ENCODE results near the gene TMEM208.

Gene TMEM208

GRCh38 chr16:67191995-67192681 lies 34.8 kb upstream of the TMEM208 start, which contains the start of gene E2F4:
Gene E2F4 (plus strand): TSS chr16:67192155. CDS start chr16:67192228, 73 bp downstream.
- DNase-seq = peak; percentile 94

DNA sequence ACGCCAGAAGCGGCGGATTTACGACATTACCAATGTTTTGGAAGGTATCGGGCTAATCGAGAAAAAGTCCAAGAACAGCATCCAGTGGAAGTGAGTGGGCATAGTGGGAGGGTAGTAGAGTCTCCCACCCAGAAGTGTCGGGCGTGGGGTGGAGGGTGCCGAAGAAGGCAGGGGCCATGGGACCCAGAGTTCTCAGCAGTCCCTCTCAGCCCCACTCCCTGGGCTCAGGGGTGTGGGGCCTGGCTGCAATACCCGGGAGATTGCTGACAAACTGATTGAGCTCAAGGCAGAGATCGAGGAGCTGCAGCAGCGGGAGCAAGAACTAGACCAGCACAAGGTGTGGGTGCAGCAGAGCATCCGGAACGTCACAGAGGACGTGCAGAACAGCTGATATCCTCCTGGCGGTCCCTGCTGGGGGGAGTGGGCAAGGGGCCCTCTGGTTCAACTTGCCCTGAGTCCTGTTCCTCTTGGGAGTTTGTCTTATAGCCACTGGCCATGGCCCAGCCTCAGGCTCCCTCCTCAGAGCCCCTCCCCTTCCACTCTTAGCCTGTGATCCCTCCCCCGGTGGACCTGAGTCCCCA lies 34.1 kb upstream of the TMEM208 start:
- DNase-seq = no peak

DNA sequence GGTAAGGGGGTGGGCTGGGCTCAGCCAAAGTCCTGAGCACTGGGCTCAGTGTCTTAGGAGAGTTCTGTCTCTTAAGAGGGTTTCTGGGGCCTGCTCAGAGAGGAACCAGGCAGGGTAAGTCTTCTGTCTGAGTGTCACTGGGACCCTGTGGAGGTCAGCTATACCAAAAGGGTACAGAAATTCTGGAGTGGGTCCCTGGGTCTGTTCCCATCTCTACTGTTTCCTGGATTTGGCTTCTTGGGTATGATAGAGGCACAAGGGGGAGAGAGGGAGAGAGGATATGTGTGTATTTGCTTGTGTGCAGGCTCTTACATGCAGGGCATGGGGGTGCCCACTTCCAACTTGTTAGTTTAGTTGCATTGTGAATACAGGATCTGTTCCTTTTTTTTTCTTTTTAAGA lies 33.4 kb upstream of the TMEM208 start:
- DNase-seq = no peak

DNA sequence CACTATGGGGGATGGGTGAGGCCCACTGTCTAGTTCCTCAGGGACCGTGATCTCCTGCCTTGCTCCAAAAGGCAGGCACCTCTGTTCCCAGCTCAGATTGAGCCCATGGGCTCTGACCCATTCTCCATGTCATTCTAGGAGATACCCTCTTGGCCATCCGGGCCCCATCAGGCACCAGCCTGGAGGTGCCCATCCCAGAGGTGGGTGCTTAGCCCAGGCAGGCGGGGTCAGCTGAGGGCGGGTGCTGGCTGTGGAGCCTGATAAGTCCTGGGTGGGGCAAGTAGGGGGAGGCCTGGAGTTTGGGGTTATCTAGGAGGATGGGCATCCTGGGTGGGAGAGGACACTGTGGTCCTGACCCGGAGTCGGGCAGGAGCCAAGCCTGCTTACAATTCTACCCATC lies 32.7 kb upstream of the TMEM208 start:
- DNase-seq = no peak

DNA sequence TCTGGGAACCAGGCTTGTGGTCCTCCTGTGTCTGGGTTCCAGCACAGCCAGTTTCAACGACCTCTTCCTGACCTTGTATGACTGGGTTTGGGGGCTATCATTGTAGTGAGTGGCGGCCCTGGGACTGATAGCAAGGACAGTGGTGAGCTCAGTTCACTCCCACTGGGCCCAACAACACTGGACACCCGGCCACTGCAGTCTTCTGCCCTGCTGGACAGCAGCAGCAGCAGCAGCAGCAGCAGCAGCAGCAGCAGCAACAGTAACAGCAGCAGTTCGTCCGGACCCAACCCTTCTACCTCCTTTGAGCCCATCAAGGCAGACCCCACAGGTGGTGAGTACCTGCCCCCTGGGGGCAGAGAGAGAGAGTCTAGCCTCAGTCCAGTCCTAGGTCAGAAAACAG lies 31.3 kb upstream of the TMEM208 start:
- no peak for DNase-seq

DNA sequence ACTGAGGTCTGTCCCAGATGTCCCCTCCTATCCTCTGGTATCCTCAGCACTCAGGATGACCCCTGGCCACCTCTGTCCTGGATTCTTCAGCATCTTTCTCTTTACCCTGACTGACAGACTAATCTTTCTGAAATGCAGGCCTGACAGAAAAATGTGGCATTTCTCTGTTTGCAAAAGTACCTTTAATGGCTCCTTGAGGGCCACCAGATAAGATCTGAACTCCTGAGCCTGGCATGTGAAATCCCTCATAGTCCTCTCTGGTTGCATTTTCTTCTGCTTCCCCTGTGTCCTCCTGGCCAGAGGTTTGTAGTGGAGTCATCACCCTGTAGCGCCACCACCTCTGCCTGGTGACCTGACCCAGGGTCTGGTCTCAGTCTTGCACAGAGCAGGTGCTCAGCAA lies 30.0 kb upstream of the TMEM208 start:
- no peak for DNase-seq

GRCh38 chr16:67197704-67198103 lies 29.2 kb upstream of the TMEM208 start:
- DNase-seq = no peak

GRCh38 chr16:67198238-67198734 lies 28.6 kb upstream of the TMEM208 start:
- peak; percentile 25 for DNase-seq

GRCh38 chr16:67199011-67199807 lies 27.7 kb upstream of the TMEM208 start, which contains the start of gene ELMO3:
Gene ELMO3 (plus strand): TSS chr16:67199131. CDS start chr16:67199327, 196 bp downstream.
- DNase-seq = peak; percentile 24

DNA sequence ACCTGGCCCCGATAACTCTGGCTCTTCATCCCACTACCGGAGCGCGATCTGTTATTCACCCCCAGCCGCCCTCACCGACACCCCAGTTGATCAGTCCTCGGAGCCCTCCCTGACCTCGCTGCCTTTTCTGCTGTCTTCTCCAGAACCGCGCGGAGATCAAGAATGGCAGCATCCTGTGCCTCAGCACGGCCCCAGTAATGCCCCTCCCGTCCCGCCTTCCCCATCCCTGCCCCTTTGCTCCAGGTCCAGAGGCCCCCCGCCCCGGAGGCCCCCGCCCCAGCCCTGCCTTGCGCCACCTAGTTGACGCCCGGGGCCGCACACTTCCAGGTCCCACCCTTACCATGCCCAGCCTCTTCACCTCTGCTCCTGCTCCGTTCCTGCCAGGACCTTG lies 27.1 kb upstream of the TMEM208 start:
- no peak for DNase-seq

DNA sequence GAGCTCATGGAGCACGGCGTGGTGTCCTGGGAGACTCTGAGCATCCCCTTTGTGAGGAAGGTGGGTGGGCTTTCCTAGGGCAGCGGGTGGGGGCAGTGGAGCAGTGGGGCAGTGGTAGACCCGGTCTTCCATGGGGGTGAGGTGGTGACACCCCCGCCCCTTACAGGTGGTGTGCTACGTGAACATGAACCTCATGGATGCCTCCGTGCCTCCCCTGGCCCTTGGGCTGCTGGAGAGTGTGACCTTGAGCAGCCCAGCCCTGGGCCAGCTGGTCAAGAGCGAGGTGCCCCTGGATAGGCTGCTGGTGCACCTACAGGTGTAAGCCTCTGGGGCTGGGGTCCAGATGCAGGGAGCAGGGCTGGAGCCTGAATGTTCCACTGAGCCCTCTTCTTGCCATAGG lies 26.4 kb upstream of the TMEM208 start:
- no peak for DNase-seq

DNA sequence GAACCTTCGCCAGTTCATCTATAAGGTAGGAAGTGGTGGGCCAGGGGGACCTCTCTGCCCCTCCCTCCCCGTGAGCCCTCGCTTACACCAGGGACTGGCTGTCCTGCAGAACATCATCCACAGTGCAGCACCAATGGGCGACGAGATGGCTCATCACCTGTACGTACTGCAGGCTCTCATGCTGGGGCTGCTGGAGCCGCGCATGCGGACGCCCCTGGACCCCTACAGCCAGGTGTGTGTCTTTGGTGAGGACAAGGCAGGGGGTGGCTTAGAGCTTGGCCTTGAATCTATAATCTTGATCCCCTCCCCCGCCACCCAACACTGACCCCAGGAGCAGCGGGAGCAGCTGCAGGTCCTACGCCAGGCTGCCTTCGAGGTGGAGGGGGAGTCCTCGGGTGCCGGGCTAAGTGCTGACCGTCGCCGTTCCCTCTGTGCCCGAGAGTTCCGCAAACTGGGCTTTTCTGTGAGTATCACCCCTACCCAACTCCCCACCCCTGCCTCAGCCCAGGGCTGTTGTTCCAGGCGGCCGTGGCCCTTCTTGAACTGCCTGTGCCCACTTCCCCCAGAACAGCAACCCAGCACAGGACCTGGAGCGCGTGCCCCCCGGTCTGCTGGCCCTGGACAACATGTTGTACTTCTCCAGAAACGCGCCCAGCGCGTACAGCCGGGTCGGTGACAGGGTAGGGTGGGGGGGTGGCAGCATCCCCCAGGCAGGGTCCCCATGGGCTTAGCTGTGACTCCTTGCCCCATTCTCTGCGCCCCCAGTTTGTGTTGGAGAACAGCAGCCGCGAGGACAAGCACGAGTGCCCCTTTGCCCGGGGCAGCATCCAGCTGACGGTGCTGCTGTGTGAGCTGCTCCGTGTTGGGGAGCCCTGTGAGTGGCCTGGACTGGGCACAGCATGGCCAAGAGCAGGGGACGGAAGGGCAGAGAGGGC lies 25.3 kb upstream of the TMEM208 start:
- no peak for DNase-seq

- DNase-seq = no peak
Observed at GRCh38 chr16:67202426-67202825, 24.5 kb upstream of the TMEM208 start.

- DNase-seq = no peak
Observed at GRCh38 chr16:67202956-67203493, 23.9 kb upstream of the TMEM208 start.

DNA sequence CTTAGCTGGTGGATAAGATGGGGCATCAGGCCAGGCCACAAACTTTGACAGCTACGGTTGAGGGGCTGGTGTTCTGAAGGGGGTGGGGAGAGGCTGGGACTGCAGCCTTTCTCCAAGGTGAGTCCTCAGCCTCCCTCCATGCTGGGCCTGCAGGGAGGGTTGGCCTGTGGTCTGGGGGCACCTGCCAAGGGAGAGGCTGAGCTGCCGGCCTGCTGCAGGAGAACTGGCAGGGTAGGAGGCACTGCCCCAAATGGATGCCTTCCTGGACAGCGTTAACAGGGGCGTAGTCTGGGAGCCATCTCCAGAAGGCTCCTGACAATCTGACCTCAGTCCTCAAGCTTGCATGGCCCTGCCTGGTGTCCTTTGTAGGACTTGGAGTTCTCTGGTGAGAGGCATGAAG lies 22.9 kb upstream of the TMEM208 start:
- no peak for DNase-seq

- DNase-seq = no peak
Observed at GRCh38 chr16:67206129-67206837, 20.6 kb upstream of the TMEM208 start.

DNA sequence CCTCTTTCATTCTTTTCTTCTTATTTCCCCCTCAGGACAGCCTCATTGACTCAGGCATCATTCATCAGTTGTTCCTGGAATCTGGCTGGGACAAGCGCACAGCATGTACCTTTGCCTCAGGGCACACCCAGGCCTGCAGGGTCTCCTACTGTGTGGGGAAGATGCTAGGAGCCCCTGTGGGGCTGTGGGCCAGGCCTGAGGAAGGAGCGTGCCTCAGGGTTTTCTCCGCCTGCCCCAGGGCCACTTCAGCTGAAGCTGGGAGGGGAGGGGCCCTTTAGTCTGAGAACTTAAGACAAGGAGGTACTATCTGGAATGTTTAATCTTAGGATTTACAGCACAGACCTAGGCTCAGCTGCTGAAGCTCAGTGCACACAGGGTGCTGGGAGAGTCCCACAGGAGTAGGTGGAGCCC lies 20.1 kb upstream of the TMEM208 start:
- no peak for DNase-seq

- DNase-seq = no peak
Observed at GRCh38 chr16:67207249-67208091, 19.5 kb upstream of the TMEM208 start.

GRCh38 chr16:67208154-67208896 lies 18.6 kb upstream of the TMEM208 start:
- DNase-seq = no peak

DNA sequence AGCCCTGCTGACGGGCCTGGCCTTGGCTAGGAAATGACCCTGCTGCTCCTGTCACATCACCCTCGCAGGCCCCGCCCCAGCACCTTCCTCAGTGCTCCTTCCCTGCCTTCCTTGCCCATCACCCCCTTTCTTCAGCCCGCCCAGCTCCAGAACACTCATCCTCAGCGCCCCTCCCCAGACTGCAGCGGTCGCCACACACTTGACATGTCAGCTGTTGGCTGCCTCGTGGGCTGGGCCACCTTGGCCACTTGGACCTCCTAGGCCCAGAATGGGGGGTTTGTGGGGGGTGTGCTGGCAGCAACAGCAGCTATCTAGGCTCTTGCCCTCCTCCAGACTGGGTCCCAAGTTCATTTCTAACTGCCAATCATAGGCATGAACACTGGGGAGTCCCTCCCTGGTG lies 17.4 kb upstream of the TMEM208 start:
- no peak for DNase-seq
